WI38 (cell line): ENCODE data around the gene SST.

Experiments used
- H3K4me3 ChIP-seq: 2 replicates; pipeline ENCODE4 v1.5.1; 2011; ENCODE audit warnings: low read depth, mild to moderate bottlenecking, control low read depth, low read length
- TF ChIP-seq, protein P1 (sequence below): IDR thresholded peaks from 2 replicates; pipeline ENCODE4 v1.5.1; 2012; ENCODE audit warnings: low read depth, mild to moderate bottlenecking, control low read depth, low read length

SST gene

GRCh38 chr3:187695449-187695848 is 25.3 kb upstream of the SST start:
- TF ChIP-seq, protein P1, sequence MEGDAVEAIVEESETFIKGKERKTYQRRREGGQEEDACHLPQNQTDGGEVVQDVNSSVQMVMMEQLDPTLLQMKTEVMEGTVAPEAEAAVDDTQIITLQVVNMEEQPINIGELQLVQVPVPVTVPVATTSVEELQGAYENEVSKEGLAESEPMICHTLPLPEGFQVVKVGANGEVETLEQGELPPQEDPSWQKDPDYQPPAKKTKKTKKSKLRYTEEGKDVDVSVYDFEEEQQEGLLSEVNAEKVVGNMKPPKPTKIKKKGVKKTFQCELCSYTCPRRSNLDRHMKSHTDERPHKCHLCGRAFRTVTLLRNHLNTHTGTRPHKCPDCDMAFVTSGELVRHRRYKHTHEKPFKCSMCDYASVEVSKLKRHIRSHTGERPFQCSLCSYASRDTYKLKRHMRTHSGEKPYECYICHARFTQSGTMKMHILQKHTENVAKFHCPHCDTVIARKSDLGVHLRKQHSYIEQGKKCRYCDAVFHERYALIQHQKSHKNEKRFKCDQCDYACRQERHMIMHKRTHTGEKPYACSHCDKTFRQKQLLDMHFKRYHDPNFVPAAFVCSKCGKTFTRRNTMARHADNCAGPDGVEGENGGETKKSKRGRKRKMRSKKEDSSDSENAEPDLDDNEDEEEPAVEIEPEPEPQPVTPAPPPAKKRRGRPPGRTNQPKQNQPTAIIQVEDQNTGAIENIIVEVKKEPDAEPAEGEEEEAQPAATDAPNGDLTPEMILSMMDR = no peak
- no peak overlapping the region for H3K4me3 ChIP-seq

GRCh38 chr3:187694801-187695200 is 24.6 kb upstream of the SST start:
- TF ChIP-seq, protein P1 = no peak
- H3K4me3 ChIP-seq = no peak overlapping the region

GRCh38 chr3:187693431-187693830 is 23.2 kb upstream of the SST start:
- H3K4me3 ChIP-seq = no peak overlapping the region
- TF ChIP-seq, protein P1 = no peak

GRCh38 chr3:187689984-187690383 is 19.8 kb upstream of the SST start:
- TF ChIP-seq, protein P1 = no peak
- H3K4me3 ChIP-seq = no peak overlapping the region

DNA sequence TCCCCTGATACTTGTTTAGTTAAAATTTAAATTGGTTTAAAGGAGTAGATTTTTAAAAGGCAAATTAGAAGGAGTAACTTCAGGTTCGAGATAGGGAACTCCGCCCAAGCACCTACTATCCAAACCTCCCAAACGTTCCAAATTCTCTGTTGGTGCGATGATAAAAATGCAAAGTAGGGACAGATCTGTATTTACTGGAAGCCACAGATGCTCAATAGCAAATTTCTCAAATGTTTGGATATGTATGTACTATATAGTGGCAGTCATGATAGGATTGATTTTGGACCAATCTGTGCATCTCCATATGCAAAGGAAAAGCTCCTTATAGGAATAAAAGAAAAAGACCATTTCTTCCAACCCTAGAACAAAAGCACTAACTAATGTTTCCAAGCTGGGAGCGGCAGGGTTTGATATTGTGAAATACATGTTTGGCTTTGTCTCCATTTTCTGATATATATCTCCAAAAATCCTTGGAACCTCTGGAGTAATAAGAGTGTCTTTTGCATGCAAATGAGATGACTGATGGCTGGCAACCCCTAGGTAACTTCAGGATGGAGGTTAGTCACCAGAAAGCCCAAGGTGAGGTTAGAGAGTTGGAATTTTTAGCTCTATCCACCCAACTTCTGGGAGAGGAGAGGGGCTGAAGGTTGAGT is 16.6 kb upstream of the SST start:
- no peak overlapping the region for H3K4me3 ChIP-seq
- TF ChIP-seq, protein P1 = no peak

DNA sequence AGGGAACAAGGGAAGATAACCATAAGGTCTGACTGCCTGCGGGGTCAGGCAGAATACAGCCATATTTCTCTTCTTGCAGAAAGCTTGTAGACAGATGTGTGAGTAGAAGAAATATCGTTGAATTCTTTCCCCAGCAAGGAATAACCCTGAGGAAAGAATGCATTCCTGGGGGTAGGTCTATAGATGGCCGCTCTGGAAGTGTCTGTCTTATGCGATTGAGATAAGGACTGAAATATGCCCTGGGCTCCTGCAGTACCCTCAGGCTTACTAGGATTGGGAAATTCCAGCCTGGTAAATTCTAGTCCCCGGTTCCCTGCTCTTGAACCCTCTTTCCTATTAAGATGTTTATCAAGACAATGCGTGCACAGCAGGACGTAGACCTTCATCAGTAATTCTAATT is 15.8 kb upstream of the SST start:
- TF ChIP-seq, protein P1 = no peak
- H3K4me3 ChIP-seq = no peak overlapping the region

DNA sequence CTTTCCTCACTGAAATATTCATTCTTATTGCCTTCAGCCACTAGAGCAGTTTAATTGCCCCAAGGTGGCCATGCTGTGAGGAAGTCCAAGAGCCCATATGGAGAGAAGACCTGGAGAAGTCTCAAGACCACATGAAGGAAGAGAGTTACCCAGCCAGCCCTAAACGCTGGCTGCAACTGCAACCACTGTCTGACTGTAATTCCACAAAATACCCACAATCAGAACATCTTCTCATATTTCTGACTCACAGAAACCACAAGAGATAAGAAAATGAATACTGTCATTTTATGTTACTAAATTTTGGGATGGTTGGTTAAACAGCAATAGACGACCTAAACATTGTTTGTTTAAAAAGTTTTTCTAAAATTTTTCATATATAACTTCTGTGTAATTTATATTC is 14.7 kb upstream of the SST start:
- no peak overlapping the region for H3K4me3 ChIP-seq
- TF ChIP-seq, protein P1 = no peak
